IMR-90 (cell line): ENCODE measurements around the gene FSIP1. TPM values are rescaled to one million over a fixed set of nuclear protein-coding genes. Genes with fewer than 3 reads are reported as not detected.

ENCODE experiments used
- ATAC-seq: fragments of 200-7000 bp; cut with Tn5 transposase; 2 replicates; pipeline ENCODE4 v1.9.1; 2020; ENCODE audit warnings: low read depth, mild to moderate bottlenecking, moderate library complexity
- BruUV-seq: library from RNA; stranded (reverse); fragments of 400-500 nt; replicated peaks from 2 replicates; lab custom pipeline; 2021; lab: Mats Ljungman, UMichigan
- CTCF ChIA-PET: fragments of 300-600 bp; formaldehyde crosslinking; extraction: SDS; loops from one replicate; lab custom pipeline; 2021; ENCODE audit warnings: antibody characterized with exemption; lab: Yijun Ruan, JAX
- POLR2A ChIA-PET: fragments of 300-600 bp; sonication (Branson Sonifier 250); formaldehyde crosslinking; loops from one replicate; lab custom pipeline; 2022; ENCODE audit warnings: antibody characterized with exemption; ENCODE audit not compliant: unreplicated experiment; lab: Charles Lee
- DNase-seq: peaks from one replicate; pipeline ENCODE4 v3.0.0; 2013
- H2AFZ ChIP-seq: replicated peaks from 2 replicates; pipeline ENCODE3; 2013; ENCODE audit warnings: low read length, mild to moderate bottlenecking; ENCODE audit not compliant: poor library complexity
- H2AK5ac ChIP-seq: 2 replicates; pipeline ENCODE4 v1.6.1; 2013; ENCODE audit warnings: low read depth, low read length, inconsistent platforms
- H2AK9ac ChIP-seq: replicated peaks from 2 replicates; pipeline ENCODE3; 2013; ENCODE audit warnings: mild to moderate bottlenecking, low read depth, low read length, moderate library complexity; ENCODE audit not compliant: poor library complexity
- H2BK120ac ChIP-seq: 2 replicates; pipeline ENCODE4 v1.6.1; 2013; ENCODE audit warnings: low read depth, low read length, inconsistent platforms
- H2BK15ac ChIP-seq: 3 replicates; pipeline ENCODE4 v1.6.1; 2013; ENCODE audit warnings: low read depth, low read length, inconsistent platforms
- H2BK20ac ChIP-seq: 2 replicates; pipeline ENCODE4 v1.6.1; 2013; ENCODE audit warnings: low read depth, mild to moderate bottlenecking, inconsistent platforms, low read length, moderate library complexity
- H2BK5ac ChIP-seq: 2 replicates; pipeline ENCODE4 v1.6.1; 2013; ENCODE audit warnings: mild to moderate bottlenecking, low read depth, low read length, inconsistent platforms; ENCODE audit not compliant: poor library complexity, severe bottlenecking
- H3K14ac ChIP-seq: replicated peaks from 2 replicates; pipeline ENCODE4 v1.6.1; 2013; ENCODE audit warnings: low read depth, low read length, inconsistent platforms
- H3K18ac ChIP-seq: 2 replicates; pipeline ENCODE4 v1.6.1; 2013; ENCODE audit warnings: low read depth, low read length, control low read depth
- H3K23ac ChIP-seq: 2 replicates; pipeline ENCODE4 v1.6.1; 2013; ENCODE audit warnings: low read depth, low read length, inconsistent platforms
- H3K27ac ChIP-seq: 2 replicates; pipeline ENCODE4 v1.5.1; 2013; ENCODE audit warnings: mild to moderate bottlenecking, control low read depth, low read length; ENCODE audit not compliant: insufficient read depth
- H3K27me3 ChIP-seq: 2 replicates; pipeline ENCODE4 v1.6.1; 2013; ENCODE audit warnings: low read length; ENCODE audit not compliant: control insufficient read depth, insufficient read depth
- H3K36me3 ChIP-seq: 2 replicates; pipeline ENCODE4 v1.6.1; 2013; ENCODE audit warnings: low read length, mixed read lengths; ENCODE audit not compliant: control insufficient read depth, insufficient read depth
- H3K4ac ChIP-seq: 2 replicates; pipeline ENCODE4 v1.6.1; 2013; ENCODE audit warnings: low read depth, low read length, inconsistent platforms
- H3K4me1 ChIP-seq: 2 replicates; pipeline ENCODE4 v1.6.1; 2013; ENCODE audit warnings: low read length, mixed read lengths; ENCODE audit not compliant: control insufficient read depth, insufficient read depth
- H3K4me2 ChIP-seq: 2 replicates; pipeline ENCODE4 v1.6.1; 2013; ENCODE audit warnings: low read depth, mild to moderate bottlenecking, control low read depth, low read length, moderate library complexity
- H3K4me3 ChIP-seq: 2 replicates; pipeline ENCODE4 v1.5.1; 2013; ENCODE audit warnings: low read depth, mild to moderate bottlenecking, control low read depth, low read length, moderate library complexity; ENCODE audit not compliant: insufficient read depth
- H3K56ac ChIP-seq: 2 replicates; pipeline ENCODE4 v1.6.1; 2013; ENCODE audit warnings: low read length, inconsistent platforms; ENCODE audit not compliant: insufficient read depth; ENCODE audit errors: extremely low read depth
- H3K79me1 ChIP-seq, 2 experiments: 2 replicates each; pipeline ENCODE4 v1.6.1; 2013; ENCODE audit warnings: low read length in 2 of 2, inconsistent platforms in 1 of 2, low read depth in 1 of 2
- H3K9ac ChIP-seq: 2 replicates; pipeline ENCODE4 v1.6.1; 2013; ENCODE audit warnings: low read depth, low read length, control low read depth
- H3K9me1 ChIP-seq: 2 replicates; pipeline ENCODE4 v1.6.1; 2013; ENCODE audit warnings: low read length, inconsistent platforms; ENCODE audit not compliant: insufficient read depth
- H3K9me3 ChIP-seq: 2 replicates; pipeline ENCODE4 v1.6.1; 2013; ENCODE audit warnings: low read length; ENCODE audit not compliant: control insufficient read depth, insufficient read depth
- H4K20me1 ChIP-seq: 2 replicates; pipeline ENCODE4 v1.6.1; 2013; ENCODE audit warnings: low read length, inconsistent platforms; ENCODE audit not compliant: insufficient read depth
- H4K5ac ChIP-seq: 2 replicates; pipeline ENCODE4 v1.6.1; 2013; ENCODE audit warnings: mild to moderate bottlenecking, low read depth, low read length, control low read depth
- H4K8ac ChIP-seq, 2 experiments: 2 replicates each; pipeline ENCODE4 v1.6.1; 2013; ENCODE audit warnings: low read depth in 2 of 2, low read length in 2 of 2, control low read depth in 1 of 2, inconsistent platforms in 1 of 2
- H4K91ac ChIP-seq: 2 replicates; pipeline ENCODE4 v1.6.1; 2013; ENCODE audit warnings: low read depth, low read length, inconsistent platforms; ENCODE audit not compliant: insufficient read depth
- CEBPB ChIP-seq: IDR thresholded peaks from 2 replicates; pipeline ENCODE4 v1.6.1; 2012; ENCODE audit warnings: low read depth, low read length, improper control_type of control experiment
- MAFK ChIP-seq: IDR thresholded peaks from 2 replicates; pipeline ENCODE4 v1.6.1; 2012; ENCODE audit warnings: low read depth, low read length, improper control_type of control experiment
- SMC3 ChIP-seq: fragments of 150-350 bp; IDR thresholded peaks from 2 replicates; pipeline ENCODE4 v1.6.1; 2016; ENCODE audit warnings: low read depth, mild to moderate bottlenecking, antibody characterized with exemption, low read length, moderate library complexity
- USF2 ChIP-seq: fragments of 150-350 bp; IDR thresholded peaks from 2 replicates; pipeline ENCODE4 v1.6.1; 2017; ENCODE audit warnings: mild to moderate bottlenecking, antibody characterized with exemption, low read length, low read depth
- WGBS, 2 experiments: methylation state at CpG; one replicate each; pipeline versions ENCODE4 v1.1.5 to v1.1.7; 2013; ENCODE audit warnings: missing lambda C conversion rate in 2 of 2; ENCODE audit not compliant: insufficient read length in 1 of 2; ENCODE audit errors: extremely low coverage in 2 of 2; 5-methylcytosine and 5-hydroxymethylcytosine counted together
- dilution Hi-C: fragments of 300-500 bp; cut with HindIII; formaldehyde crosslinking; loops from one replicate; pipeline ENCODE4 v1.14.3; 2018; ENCODE audit warnings: low sequenced_read_pairs; ENCODE audit not compliant: unreplicated experiment
- in situ Hi-C: fragments of 300-500 bp; cut with MboI; formaldehyde crosslinking; loops from 3 replicates; pipeline ENCODE4 v1.14.3; 2019; ENCODE audit warnings: low sequenced_read_pairs, inconsistent platforms, mixed read lengths
- intact Hi-C: fragments of 100-400 bp; cut with micrococcal nuclease; formaldehyde crosslinking; loops from 2 replicates; pipeline ENCODE4 v1.10.0; 2022
- polyA plus RNA-seq, 3 experiments: library from polyadenylated mRNA; depleted of rRNA; stranded (reverse); fragments of >200 nt; gene quantifications; 2 replicates each; pipeline ENCODE4 v1.2.3, GENCODE V29; 2012; ENCODE audit warnings: low replicate concordance in 1 of 3
- total RNA-seq: library from RNA; depleted of rRNA; stranded (reverse); fragments of >200 nt; gene quantifications from 2 replicates; pipeline ENCODE4 v1.2.3, GENCODE V29; 2012

Gene FSIP1
- total and polyA plus RNA-seq, 2 of the 4 experiments (the other 2 are of a cell fraction) = 0.10 to 0.18 TPM

GRCh38 chr15:39793923-39794322 lies 11.3 kb upstream of the FSIP1 start:
- Histone ChIP-seq H2AK9ac (peak overlapping the region; percentile 2), H3K4me2 (no peak overlapping the region), H3K14ac (peak overlapping the region; percentile 31; the same call in 1 of the 2 replicates), H2BK120ac (peak overlapping the region; percentile 18; the same call in 1 of the 2 replicates), H3K27ac (no peak overlapping the region), H4K5ac (no peak overlapping the region), H3K9me1 (peaks cover 27% of the 10 kb centered on the region), H3K79me1 (peaks cover 18 to 52% of the 10 kb centered on the region in 2 experiments), H2BK15ac (no peak overlapping the region), H4K91ac (0 out of 2 replicates have a peak overlapping the region, but pooled peaks have one; percentile 4), H3K9ac (no peak overlapping the region), H3K23ac (0 out of 2 replicates have a peak overlapping the region, but pooled peaks have one; percentile 31), H2AK5ac (peak overlapping the region; percentile 51; the same call in 1 of the 2 replicates), H3K56ac (no peak overlapping the region; the same call in 1 of the 2 replicates), H2AFZ (no peak overlapping the region), H3K4me1 (peaks cover 6% of the 10 kb centered on the region), H3K4ac (peak overlapping the region; percentile 43), H3K9me3 (no peaks in the 10 kb centered on the region), H4K8ac (peak overlapping the region in 1 of 2 experiments; percentile 59; a peak in 1 of 4 replicates), H3K27me3 (no peaks in the 10 kb centered on the region), H3K4me3 (no peak overlapping the region), H3K18ac (no peak overlapping the region), H3K36me3 (peaks cover 6% of the 10 kb centered on the region), H2BK5ac (no peak overlapping the region), H2BK20ac (no peak overlapping the region), H4K20me1 (peaks cover 10% of the 10 kb centered on the region; the same call in 1 of the 2 replicates)
- dilution Hi-C loops (no loop called here), intact Hi-C loops (loop anchor here (5.0 kb wide), 1 partner anchor 38 kb away; no protein-coding TSS in a partner anchor), in situ Hi-C loops (no loop called here)
- DNase-seq (no peak), ATAC-seq (no peak)
- ChIA-PET POLR2A (no interaction called here), CTCF (interaction anchor here (0.6 kb wide), 1 partner anchor 133 kb away, joined by 3 read pairs; no protein-coding TSS in a partner anchor)
- WGBS, 2 experiments = no CpG with 5 or more reads among the region's 4 CpGs
- no TSS peak for BruUV-seq
- TF ChIP-seq CEBPB = peak; percentile 73
- no peak for TF ChIP-seq SMC3
- no peak for TF ChIP-seq USF2
- TF ChIP-seq MAFK = no peak
